Urinary bladder (tissue), 4 donors: ENCODE results near the gene SLC44A2. TPM values are rescaled to one million over a fixed set of nuclear protein-coding genes. Genes with fewer than 3 reads are reported as not detected.

Source experiments
- DNase-seq: peaks from one replicate; pipeline ENCODE4 v3.0.0-alpha.2; 2015; ENCODE audit errors: extremely low spot score
- H3K27ac ChIP-seq: one replicate; pipeline ENCODE4 v1.5.1; 2013; ENCODE audit warnings: low read depth, mild to moderate bottlenecking, moderate library complexity
- H3K36me3 ChIP-seq: one replicate; pipeline ENCODE4 v1.6.1; 2013; ENCODE audit warnings: mild to moderate bottlenecking, moderate library complexity; ENCODE audit not compliant: insufficient read depth
- H3K4me1 ChIP-seq: one replicate; pipeline ENCODE4 v1.6.1; 2013; ENCODE audit warnings: mild to moderate bottlenecking, moderate library complexity; ENCODE audit not compliant: insufficient read depth
- H3K4me3 ChIP-seq: one replicate; pipeline ENCODE4 v1.5.1; 2013; ENCODE audit warnings: low read depth, low read length
- WGBS: extraction: QIAGEN DNeasy Blood & Tissue Kit; methylation state at CpG from one replicate; pipeline ENCODE4 v1.1.7; 2013; 5-methylcytosine and 5-hydroxymethylcytosine counted together
- polyA plus RNA-seq: library from polyadenylated mRNA; stranded (reverse); fragments of 200-250 nt; gene quantifications from one replicate; pipeline ENCODE4 v1.2.3, GENCODE V29; 2013
- total RNA-seq: library from RNA; depleted of rRNA; stranded (reverse); fragments of >200 nt; gene quantifications from one replicate; pipeline ENCODE4 v1.2.3, GENCODE V29; 2014
- donor health status: healthy with polysubstance abuse.
- donor health status: healthy.

SLC44A2 gene
- total and polyA plus RNA-seq, 2 donors: 40.7 to 76.5 TPM

DNA sequence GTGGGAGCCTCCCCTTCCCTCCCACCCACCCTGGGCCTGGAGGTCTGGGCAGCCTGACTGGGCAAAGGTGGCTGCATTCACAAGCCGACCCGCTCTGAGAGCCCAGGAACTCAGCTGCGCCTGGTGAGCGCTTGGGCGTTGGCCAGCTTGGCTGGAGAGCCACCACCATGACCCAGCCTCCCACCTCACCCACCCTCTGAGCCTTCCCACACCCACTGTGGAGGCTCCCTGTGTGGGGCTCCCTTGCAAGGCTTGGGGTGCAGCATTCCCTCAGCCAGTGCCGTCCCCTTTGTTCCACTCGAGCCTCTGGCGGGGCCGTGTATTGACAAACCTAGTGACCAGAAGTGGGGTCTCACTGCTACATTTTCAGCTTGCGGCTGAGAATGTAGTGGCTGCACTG lies 60.8 kb downstream of the SLC44A2 start:
- Histone ChIP-seq H3K36me3 (peaks cover 5% of the 10 kb centered on the region), H3K4me1 (no peaks in the 10 kb centered on the region), H3K4me3 (no peak overlapping the region), H3K27ac (no peak overlapping the region)
- 83% methylated on average over 10 of the region's 10 CpGs for WGBS
- no peak for DNase-seq

DNA sequence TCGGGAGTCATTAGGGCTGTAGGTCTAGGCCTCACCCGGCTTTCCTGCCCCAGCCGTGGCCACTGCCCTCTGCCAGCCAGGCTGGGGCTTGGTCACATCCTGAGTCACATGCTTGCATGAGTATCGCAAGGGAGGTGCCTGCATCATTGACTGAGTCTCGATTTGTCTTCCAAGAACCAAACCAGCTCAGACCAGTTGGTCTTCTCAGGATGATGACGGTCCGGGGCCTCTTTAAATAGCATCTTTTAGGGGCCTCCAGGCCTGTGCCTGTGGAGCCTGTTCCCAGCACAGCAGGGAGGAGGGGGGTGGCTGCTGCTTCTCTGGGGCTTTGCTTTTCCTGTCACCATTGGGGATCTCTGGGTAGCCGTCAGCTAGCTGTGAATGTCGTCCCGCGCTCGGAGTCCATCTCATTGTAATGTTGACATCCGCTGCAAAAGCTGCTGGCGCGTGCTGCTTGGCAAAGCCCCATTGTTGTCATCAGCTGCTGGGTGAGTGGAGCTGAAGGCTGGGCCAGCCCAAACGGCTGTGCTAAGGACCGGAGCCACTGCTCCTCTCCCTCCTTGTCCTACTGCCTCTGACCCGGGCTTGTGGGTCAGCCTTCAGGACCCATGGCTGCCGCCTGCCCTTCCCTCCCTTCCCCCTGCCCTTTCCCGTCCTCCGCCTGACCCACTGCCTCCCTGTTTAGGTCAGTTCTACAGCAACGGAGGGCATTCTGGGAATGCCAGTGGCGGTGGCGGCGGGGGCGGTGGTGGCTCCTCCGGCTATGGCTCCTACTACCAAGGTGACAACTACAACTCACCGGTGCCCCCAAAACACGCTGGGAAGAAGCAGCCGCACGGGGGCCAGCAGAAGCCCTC lies 61.5 kb downstream of the SLC44A2 start:
- Histone ChIP-seq H3K36me3 (peaks cover 5% of the 10 kb centered on the region), H3K4me3 (no peak overlapping the region), H3K4me1 (no peaks in the 10 kb centered on the region), H3K27ac (no peak overlapping the region)
- DNase-seq: no peak
- WGBS: 79% methylated on average over 31 of the region's 31 CpGs

- H3K36me3 ChIP-seq: peaks cover 5% of the 10 kb centered on the region
- H3K4me1 ChIP-seq: no peaks in the 10 kb centered on the region
- H3K4me3 ChIP-seq: no peak overlapping the region
- no peak for DNase-seq
- H3K27ac ChIP-seq: no peak overlapping the region
- WGBS: 88% methylated on average over 25 of the region's 25 CpGs
Measured at GRCh38 chr19:10687518-10688288, 62.4 kb downstream of the SLC44A2 start.

DNA sequence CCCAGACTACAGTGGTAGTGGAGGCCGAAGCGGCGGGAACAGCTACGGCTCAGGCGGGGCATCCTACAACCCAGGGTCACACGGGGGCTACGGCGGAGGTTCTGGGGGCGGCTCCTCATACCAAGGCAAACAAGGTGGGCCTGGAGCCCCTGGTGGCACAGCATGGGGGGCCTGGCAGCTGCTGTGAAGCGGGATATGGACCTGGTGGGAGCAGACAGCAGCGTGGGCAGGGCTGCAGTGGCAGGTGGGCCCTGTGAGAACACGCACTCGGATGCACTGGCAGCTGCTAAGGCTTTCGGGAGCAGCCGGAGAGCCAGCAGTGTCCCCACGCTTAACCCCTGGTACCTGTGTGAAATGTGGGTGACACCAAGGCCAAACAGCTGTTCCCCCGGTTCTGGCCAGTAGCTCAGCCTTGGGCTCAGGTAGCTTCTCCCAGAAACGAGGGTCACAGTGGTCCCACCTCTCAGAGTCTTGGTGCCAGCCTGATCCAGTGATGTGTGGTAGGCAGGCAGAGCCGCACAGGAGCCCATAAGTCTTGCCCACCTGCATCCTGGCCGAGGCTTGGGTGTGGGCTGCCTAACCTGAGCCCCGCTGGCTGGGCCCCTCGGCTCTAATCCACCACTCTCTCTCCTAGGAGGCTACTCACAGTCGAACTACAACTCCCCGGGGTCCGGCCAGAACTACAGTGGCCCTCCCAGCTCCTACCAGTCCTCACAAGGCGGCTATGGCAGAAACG lies 63.4 kb downstream of the SLC44A2 start:
- Histone ChIP-seq H3K4me1 (no peaks in the 10 kb centered on the region), H3K27ac (no peak overlapping the region), H3K4me3 (no peak overlapping the region), H3K36me3 (peaks cover 4% of the 10 kb centered on the region)
- no peak for DNase-seq
- WGBS: 90% methylated on average over 27 of the region's 27 CpGs

DNA sequence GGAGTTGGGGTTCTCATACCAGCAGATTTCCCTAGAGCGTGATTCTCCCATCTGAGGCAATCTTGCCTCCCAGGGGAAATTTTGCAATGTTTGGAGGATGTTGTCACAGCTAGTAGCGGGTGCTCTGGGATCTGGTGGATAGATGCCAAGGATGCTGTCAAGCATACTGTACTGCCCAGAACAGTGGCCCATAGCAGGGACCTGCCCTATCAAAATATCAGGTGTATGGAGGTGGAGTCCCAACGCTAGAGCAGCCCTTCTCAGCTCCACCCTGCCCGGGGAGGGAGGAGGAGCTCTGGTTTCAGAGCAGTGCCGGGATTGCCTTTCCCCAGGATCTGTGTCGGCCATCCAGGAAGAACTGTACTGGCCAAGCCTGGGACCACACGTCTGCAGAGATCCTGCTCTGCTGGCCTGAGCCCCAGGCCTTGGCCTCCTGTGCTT lies 65.0 kb downstream of the SLC44A2 start:
- Histone ChIP-seq H3K4me1 (no peaks in the 10 kb centered on the region), H3K36me3 (no peaks in the 10 kb centered on the region), H3K4me3 (no peak overlapping the region), H3K27ac (no peak overlapping the region)
- DNase-seq: no peak
- WGBS: 62% methylated on average over 7 of the region's 7 CpGs

- no peaks in the 10 kb centered on the region for H3K4me1 ChIP-seq
- no peaks in the 10 kb centered on the region for H3K36me3 ChIP-seq
- H3K27ac ChIP-seq: no peak overlapping the region
- WGBS: 84% methylated on average over 23 of the region's 23 CpGs
- H3K4me3 ChIP-seq: no peak overlapping the region
- no peak for DNase-seq
Measured at GRCh38 chr19:10691178-10691881, 66.0 kb downstream of the SLC44A2 start.

- Histone ChIP-seq H3K36me3 (no peaks in the 10 kb centered on the region), H3K27ac (no peak overlapping the region), H3K4me1 (no peaks in the 10 kb centered on the region), H3K4me3 (no peak overlapping the region)
- DNase-seq: no peak
- 89% methylated on average over 5 of the region's 5 CpGs for WGBS
Measured at GRCh38 chr19:10691883-10692282, 66.5 kb downstream of the SLC44A2 start.

- no peak for DNase-seq
- Histone ChIP-seq H3K27ac (no peak overlapping the region), H3K36me3 (no peaks in the 10 kb centered on the region), H3K4me1 (no peaks in the 10 kb centered on the region), H3K4me3 (no peak overlapping the region)
- 87% methylated on average over 5 of the region's 5 CpGs for WGBS
Measured at GRCh38 chr19:10692673-10693264, 67.4 kb downstream of the SLC44A2 start.

Other genes with a start within 250 kb of the SLC44A2 start
- gene TYK2, start 245.0 kb upstream of the SLC44A2 start, total RNA-seq: 55.5 TPM
- 72.1 TPM for gene TYK2, start 245.0 kb upstream of the SLC44A2 start, polyA plus RNA-seq
- gene CDC37, start 222.0 kb upstream of the SLC44A2 start, total RNA-seq: 59.5 TPM
- 203 TPM for gene CDC37, start 222.0 kb upstream of the SLC44A2 start, polyA plus RNA-seq
- gene PDE4A, start 205.0 kb upstream of the SLC44A2 start, total RNA-seq: 5.6 TPM
- 18.6 TPM for gene PDE4A, start 205.0 kb upstream of the SLC44A2 start, polyA plus RNA-seq
- 30.4 TPM for gene KEAP1, start 122.2 kb upstream of the SLC44A2 start, total RNA-seq
- gene KEAP1, start 122.2 kb upstream of the SLC44A2 start, polyA plus RNA-seq: 80.1 TPM
- 3.2 TPM for gene S1PR5, start 108.1 kb upstream of the SLC44A2 start, total RNA-seq
- gene S1PR5, start 108.1 kb upstream of the SLC44A2 start, polyA plus RNA-seq: 1.8 TPM
- 6.0 TPM for gene ATG4D, start 81.6 kb upstream of the SLC44A2 start, total RNA-seq
- 25.9 TPM for gene ATG4D, start 81.6 kb upstream of the SLC44A2 start, polyA plus RNA-seq
- 7.7 TPM for gene KRI1, start 59.5 kb upstream of the SLC44A2 start, total RNA-seq
- 29.9 TPM for gene KRI1, start 59.5 kb upstream of the SLC44A2 start, polyA plus RNA-seq
- 6.2 TPM for gene CDKN2D, start 56.6 kb upstream of the SLC44A2 start, total RNA-seq
- gene CDKN2D, start 56.6 kb upstream of the SLC44A2 start, polyA plus RNA-seq: 24.7 TPM
- 9.4 TPM for gene AP1M2, start 38.2 kb upstream of the SLC44A2 start, total RNA-seq
- gene AP1M2, start 38.2 kb upstream of the SLC44A2 start, polyA plus RNA-seq: 9.3 TPM
- 103 TPM for gene ILF3, start 28.8 kb downstream of the SLC44A2 start, total RNA-seq
- gene ILF3, start 28.8 kb downstream of the SLC44A2 start, polyA plus RNA-seq: 107 TPM
- gene QTRT1, start 75.9 kb downstream of the SLC44A2 start, total RNA-seq: 16.3 TPM
- 55.3 TPM for gene QTRT1, start 75.9 kb downstream of the SLC44A2 start, polyA plus RNA-seq
- gene DNM2, start 92.5 kb downstream of the SLC44A2 start, total RNA-seq: 76.2 TPM
- 87.0 TPM for gene DNM2, start 92.5 kb downstream of the SLC44A2 start, polyA plus RNA-seq
- 23.5 TPM for gene TMED1, start 210.7 kb downstream of the SLC44A2 start, total RNA-seq
- gene TMED1, start 210.7 kb downstream of the SLC44A2 start, polyA plus RNA-seq: 41.6 TPM
- gene C19orf38, start 222.9 kb downstream of the SLC44A2 start, total RNA-seq: 2.6 TPM
- gene C19orf38, start 222.9 kb downstream of the SLC44A2 start, polyA plus RNA-seq: 2.4 TPM
- gene CARM1, start 246.0 kb downstream of the SLC44A2 start, total RNA-seq: 19.1 TPM
- 55.7 TPM for gene CARM1, start 246.0 kb downstream of the SLC44A2 start, polyA plus RNA-seq